GM10266 (cell line): ENCODE data around the gene RPS25.
A peak's percentile ranks its signal among the peaks of the same experiment; 100 is the strongest.
"Not testable (repeated sequence)": the region's sequence is repeated elsewhere in the genome, so short reads cannot be mapped to it uniquely, and the experiment has no call there.

Experiments
- DNase-seq: peaks from one replicate; pipeline ENCODE4 v3.0.0; 2012; ENCODE audit errors: extremely low spot score
- TF ChIP-seq, protein P1 (sequence below): IDR thresholded peaks from 2 replicates; pipeline ENCODE4 v1.5.1; 2012; ENCODE audit warnings: mild to moderate bottlenecking, low read depth; ENCODE audit not compliant: control insufficient read depth, insufficient read depth; ENCODE audit errors: missing control alignments

RPS25 gene

DNA sequence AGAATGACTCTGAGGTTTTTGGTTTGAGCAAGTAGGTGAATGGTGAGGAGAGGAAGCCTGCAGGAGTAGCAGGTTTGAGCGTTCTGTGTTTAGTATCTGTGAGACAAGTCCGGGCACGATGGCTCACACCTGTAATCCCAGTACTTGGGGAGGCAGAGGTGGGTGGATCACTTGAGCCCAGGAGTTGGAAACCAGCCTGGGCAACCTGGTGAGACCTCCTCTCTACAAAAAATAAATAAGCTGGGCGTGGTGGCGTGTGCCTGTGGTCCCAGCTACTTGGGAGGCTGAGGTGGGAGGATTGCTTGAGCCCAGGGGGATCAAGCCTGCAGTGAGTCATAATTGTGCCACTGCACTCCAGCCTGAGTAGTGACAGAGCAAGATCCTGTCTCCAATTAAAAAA, 29.9 kb downstream of the RPS25 start:
- TF ChIP-seq, protein P1, sequence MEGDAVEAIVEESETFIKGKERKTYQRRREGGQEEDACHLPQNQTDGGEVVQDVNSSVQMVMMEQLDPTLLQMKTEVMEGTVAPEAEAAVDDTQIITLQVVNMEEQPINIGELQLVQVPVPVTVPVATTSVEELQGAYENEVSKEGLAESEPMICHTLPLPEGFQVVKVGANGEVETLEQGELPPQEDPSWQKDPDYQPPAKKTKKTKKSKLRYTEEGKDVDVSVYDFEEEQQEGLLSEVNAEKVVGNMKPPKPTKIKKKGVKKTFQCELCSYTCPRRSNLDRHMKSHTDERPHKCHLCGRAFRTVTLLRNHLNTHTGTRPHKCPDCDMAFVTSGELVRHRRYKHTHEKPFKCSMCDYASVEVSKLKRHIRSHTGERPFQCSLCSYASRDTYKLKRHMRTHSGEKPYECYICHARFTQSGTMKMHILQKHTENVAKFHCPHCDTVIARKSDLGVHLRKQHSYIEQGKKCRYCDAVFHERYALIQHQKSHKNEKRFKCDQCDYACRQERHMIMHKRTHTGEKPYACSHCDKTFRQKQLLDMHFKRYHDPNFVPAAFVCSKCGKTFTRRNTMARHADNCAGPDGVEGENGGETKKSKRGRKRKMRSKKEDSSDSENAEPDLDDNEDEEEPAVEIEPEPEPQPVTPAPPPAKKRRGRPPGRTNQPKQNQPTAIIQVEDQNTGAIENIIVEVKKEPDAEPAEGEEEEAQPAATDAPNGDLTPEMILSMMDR = no peak
- peak; percentile 1 for DNase-seq

DNA sequence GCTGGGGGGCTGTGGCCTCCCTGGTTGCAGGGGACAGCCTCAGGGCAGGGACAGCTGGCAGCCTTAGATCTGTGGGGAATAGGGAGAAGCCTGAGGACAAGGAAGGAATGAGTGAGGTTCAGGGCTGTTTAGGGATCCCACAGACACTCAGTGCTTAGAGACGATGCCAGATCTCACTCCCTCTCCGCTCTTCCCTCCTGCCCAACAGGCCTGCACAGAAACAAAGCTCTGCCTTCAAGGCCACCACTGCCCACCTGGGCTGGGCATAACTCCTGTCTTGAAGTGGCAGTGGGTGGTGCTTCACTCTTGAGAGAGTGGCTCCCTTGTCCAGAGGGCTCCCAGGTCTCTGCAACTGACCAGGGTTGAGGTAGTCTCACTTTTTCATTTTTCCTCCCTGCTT, 33.3 kb downstream of the RPS25 start:
- DNase-seq = peak; percentile 12

DNA sequence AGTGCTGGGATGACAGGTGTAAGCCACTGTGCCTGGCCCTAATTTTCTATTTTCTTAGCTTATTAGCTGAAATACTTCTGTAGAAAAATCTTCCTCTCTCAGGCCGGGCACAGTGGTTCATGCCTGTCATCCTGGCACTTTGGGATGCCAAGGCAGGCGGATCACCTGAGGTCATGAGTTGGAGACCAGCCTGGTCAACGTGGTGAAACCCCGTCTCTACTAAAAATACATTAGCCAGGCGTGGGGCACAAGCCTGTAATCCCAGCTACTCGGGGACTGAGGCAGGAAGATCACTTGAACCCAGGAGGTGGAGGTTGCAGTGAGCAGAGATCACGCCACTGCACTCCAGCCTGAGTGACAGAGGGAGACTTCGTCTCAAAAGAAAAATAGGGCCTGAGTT, 33.8 kb downstream of the RPS25 start:
- DNase-seq = not testable (repeated sequence)

More for the DNA sequence above, 33.3 kb downstream of the RPS25 start:
- TF ChIP-seq, protein P1 = no peak

DNA sequence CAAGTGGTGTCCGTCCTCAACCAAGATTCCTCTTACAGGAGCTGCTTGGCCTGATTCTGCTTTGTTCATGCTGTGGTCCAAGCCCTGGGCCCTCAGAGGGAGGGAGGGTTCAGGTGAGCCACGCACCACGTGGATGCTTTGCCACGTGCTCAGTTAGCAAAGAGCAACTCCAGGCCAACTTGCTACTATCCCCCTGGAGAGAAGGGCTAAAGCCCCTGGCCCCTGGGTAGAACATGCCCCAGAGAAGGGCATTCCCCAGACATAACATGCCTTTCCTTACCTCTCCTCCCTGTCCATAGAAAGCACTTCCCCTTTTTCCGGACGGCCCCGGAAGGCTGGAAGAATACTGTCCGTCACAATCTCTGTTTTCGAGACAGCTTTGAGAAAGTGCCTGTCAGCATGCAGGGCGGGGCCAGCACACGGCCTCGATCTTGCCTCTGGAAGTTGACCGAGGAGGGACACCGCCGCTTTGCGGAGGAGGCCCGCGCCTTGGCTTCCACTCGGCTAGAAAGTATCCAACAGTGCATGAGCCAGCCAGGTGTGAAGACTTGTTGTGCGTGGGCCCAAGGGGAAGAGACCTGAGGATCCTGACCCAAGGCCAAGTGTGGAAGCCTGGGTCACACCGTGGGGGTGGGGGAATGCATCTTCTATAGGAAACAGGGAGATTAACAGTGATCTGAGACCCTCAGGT, 37.8 kb downstream of the RPS25 start:
- peak; percentile 7 for DNase-seq
- TF ChIP-seq, protein P1 = no peak

DNA sequence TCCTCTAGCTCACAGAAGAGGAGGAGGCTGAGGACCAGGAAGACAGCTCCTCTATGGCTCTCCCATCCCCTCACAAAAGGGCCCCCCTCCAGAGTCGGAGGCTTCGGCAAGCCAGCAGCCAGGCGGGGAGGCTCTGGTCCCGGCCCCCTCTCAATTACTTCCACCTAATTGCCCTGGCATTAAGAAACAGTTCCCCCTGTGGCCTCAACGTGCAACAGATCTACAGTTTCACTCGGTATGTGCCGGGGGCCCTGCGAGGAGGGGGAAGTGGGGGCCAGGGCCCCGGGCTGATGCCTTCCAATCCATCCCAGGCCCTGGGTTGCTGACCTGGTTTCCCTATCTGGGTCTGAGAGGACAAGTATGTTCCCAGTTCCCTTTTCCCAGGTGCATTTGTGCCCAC, 38.7 kb downstream of the RPS25 start:
- TF ChIP-seq, protein P1 = no peak
- no peak for DNase-seq

DNA sequence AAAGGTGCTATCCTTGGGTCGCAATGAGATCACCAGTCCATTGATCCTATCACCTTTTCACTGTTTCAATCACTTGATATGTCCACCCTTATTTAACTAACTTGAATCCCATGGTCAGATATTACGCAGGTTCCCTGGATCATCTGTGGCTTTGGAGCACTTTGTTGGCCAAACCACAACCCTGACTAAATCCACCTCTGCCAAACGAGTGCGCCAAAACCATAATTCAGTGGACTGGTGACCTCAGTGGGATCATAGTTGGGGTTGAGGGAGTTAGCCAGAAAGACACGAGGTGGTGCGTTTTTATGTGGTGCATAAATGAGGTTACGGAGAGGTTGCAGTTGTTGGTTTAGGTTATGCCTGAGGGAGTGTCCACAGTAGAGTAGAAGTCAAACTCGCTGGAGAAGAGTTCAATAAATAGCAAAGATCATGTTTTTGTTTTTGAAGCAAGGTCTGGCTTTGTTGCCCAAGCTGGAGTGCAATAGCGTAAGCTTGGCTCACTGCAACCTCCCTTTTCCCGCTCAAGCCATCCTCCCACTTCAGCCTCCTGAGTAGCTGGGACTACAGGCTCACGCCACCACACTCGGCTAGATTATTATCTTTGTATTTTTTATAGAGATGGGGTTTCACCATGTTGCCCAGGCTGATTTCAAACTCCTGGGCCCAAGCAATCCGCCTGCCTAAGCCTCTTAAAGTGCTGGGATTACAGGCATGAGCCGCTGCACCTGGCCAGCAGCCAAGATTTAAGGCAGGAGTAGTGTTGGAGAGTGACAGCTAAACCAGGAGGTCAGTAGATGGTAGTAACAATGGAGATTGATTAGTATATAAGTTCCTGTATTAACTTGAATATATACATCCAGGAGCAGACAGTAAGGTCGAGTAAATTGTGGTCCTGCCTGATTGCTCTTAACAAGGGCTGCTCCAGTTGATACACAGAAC, 42.1 kb downstream of the RPS25 start:
- TF ChIP-seq, protein P1 = no peak
- no peak for DNase-seq

DNA sequence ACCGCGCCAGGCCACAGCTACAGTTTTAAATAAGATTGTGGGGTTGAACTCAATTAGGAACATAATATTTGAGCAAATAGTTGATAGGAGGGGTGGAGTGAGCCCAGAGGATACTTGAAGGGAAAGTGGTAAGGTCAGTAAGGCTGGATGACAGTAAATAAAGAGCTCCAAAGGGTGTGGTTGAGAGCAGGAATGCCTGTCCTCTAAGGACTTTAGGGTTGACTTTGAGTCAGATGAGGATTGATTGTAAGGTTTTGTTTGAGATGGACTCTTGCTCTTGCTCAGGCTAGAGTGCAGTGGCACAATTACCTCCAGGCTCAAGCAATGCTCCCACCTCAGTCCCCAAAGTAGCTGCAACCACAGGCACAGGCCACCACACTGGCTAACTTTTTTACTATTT, 44.2 kb downstream of the RPS25 start:
- no peak for DNase-seq
- TF ChIP-seq, protein P1 = no peak
